ENCODE data around the gene SFMBT2.

- TF ChIP-seq, protein P1, sequence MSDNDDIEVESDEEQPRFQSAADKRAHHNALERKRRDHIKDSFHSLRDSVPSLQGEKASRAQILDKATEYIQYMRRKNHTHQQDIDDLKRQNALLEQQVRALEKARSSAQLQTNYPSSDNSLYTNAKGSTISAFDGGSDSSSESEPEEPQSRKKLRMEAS (IDR thresholded peaks at IDR 0.05): no peak
- TF ChIP-seq FOXM1 (IDR thresholded peaks at IDR 0.05; ENCODE audit: borderline replicate concordance, low read depth) (no peak), RAD21 (IDR thresholded peaks at IDR 0.05; ENCODE audit: low read depth) (no peak), TAF1 (IDR thresholded peaks at IDR 0.05; ENCODE audit: low read depth) (no peak), YY1 (IDR thresholded peaks at IDR 0.05; ENCODE audit: low read depth) (no peak)
Measured at GRCh38 chr10:7424315-7424714, 13.5 kb upstream of the SFMBT2 start.

Data from Ishikawa (cell line).